Fibroblast of lung (primary cell): ENCODE measurements around the gene SMKR1.

ENCODE experiments used
- EZH2 ChIP-seq: IDR thresholded peaks from 2 replicates; pipeline ENCODE4 v1.5.1; 2012; ENCODE audit warnings: low read length, control low read depth, mild to moderate bottlenecking; ENCODE audit errors: missing control alignments
- TF ChIP-seq, protein P1 (sequence below), 2 donors: IDR thresholded peaks in 1 of 2; conservative IDR thresholded peaks in 1 of 2; 1 replicate in 1 of 2; 2 replicates in 1 of 2; pipeline ENCODE4 v1.5.1; 2011 to 2012; ENCODE audit warnings: low read length in 2 of 2, control low read depth in 1 of 2, inconsistent platforms in 1 of 2, low read depth in 1 of 2, mild to moderate bottlenecking in 1 of 2

DNA sequence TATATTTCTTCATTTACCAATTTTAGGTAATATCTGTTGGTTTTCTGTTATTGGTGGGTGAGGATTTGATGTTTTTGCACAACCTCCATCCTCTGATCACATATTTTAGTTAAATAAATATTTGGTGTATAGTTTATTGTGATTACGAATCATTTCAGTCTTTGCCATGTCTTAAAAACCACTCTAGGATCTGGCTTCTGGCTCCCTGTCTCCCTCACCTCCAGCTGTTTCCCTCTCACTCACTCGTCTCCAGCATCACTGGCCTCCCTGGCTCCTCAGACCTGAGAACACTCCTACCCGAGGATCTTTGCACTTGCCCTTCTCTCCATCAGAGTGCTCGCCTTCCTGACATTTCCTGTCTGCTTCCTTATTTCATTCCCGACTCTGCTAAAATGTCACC is 58.5 kb downstream of the SMKR1 start:
- TF ChIP-seq, protein P1, sequence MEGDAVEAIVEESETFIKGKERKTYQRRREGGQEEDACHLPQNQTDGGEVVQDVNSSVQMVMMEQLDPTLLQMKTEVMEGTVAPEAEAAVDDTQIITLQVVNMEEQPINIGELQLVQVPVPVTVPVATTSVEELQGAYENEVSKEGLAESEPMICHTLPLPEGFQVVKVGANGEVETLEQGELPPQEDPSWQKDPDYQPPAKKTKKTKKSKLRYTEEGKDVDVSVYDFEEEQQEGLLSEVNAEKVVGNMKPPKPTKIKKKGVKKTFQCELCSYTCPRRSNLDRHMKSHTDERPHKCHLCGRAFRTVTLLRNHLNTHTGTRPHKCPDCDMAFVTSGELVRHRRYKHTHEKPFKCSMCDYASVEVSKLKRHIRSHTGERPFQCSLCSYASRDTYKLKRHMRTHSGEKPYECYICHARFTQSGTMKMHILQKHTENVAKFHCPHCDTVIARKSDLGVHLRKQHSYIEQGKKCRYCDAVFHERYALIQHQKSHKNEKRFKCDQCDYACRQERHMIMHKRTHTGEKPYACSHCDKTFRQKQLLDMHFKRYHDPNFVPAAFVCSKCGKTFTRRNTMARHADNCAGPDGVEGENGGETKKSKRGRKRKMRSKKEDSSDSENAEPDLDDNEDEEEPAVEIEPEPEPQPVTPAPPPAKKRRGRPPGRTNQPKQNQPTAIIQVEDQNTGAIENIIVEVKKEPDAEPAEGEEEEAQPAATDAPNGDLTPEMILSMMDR (conservative IDR thresholded peaks at IDR 0.05 in 1 of 2, IDR thresholded peaks at IDR 0.05 in 1 of 2; ENCODE audit: low read depth in 1 of 2, low read length in 2 of 2), result no peak
- TF ChIP-seq EZH2, result no peak
